IMR-90 (cell line): ENCODE measurements around the gene NHSL1.

Experiments
- BHLHE40 ChIP-seq: fragments of 150-350 bp; IDR thresholded peaks from 2 replicates; pipeline ENCODE4 v1.6.1; 2016; ENCODE audit warnings: mild to moderate bottlenecking, low read depth, low read length
- CEBPB ChIP-seq: IDR thresholded peaks from 2 replicates; pipeline ENCODE4 v1.6.1; 2012; ENCODE audit warnings: low read depth, low read length, improper control_type of control experiment
- CHD1 ChIP-seq: IDR thresholded peaks from 2 replicates; pipeline ENCODE4 v1.6.1; 2012; ENCODE audit warnings: low read depth, low read length, improper control_type of control experiment
- CTCF ChIP-seq: conservative IDR thresholded peaks from 2 replicates; pipeline ENCODE4 v1.5.1; 2012; ENCODE audit warnings: mild to moderate bottlenecking, low read depth, low read length, improper control_type of control experiment
- FOS ChIP-seq: fragments of 150-350 bp; IDR thresholded peaks from 2 replicates; pipeline ENCODE4 v1.6.1; 2016; ENCODE audit warnings: low read depth, low read length
- POLR2A ChIP-seq: IDR thresholded peaks from 2 replicates; pipeline ENCODE4 v1.6.1; 2012; ENCODE audit warnings: mild to moderate bottlenecking, low read depth, low read length
- TF ChIP-seq, protein P1 (sequence below): fragments of 150-350 bp; IDR thresholded peaks from 2 replicates; pipeline ENCODE4 v1.6.1; 2017; ENCODE audit warnings: mild to moderate bottlenecking, antibody characterized with exemption, low read length, low read depth

- TF ChIP-seq CTCF (no peak), BHLHE40 (no peak), CHD1 (no peak), POLR2A (no peak), FOS (no peak), CEBPB (no peak)
- TF ChIP-seq, protein P1, sequence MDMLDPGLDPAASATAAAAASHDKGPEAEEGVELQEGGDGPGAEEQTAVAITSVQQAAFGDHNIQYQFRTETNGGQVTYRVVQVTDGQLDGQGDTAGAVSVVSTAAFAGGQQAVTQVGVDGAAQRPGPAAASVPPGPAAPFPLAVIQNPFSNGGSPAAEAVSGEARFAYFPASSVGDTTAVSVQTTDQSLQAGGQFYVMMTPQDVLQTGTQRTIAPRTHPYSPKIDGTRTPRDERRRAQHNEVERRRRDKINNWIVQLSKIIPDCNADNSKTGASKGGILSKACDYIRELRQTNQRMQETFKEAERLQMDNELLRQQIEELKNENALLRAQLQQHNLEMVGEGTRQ = no peak
Measured at GRCh38 chr6:138464085-138464484, 35.2 kb downstream of the NHSL1 start.
